ENCODE data around the gene GMIP.

GRCh38 chr19:19663256-19664120, 20.0 kb upstream of the GMIP start, which contains the start of gene ATP13A1:
- TF ChIP-seq CTCF (conservative IDR thresholded peaks at IDR 0.05; ENCODE audit: low read depth, low read length): no peak
- no peak for TF ChIP-seq EZH2 (IDR thresholded peaks at IDR 0.05; ENCODE audit: low read length, unreplicated experiment)

Data from PC-3 (cell line).